RWPE1 (cell line): ENCODE measurements around the gene DDX6.
"Not testable (repeated sequence)": the region's sequence is repeated elsewhere in the genome, so short reads cannot be mapped to it uniquely, and the experiment has no call there.

ENCODE experiments used
- CTCF ChIA-PET: fragments of 350-600 bp; sonication (Branson Sonifier 250); formaldehyde crosslinking; extraction: SDS; loops from one replicate; lab custom pipeline; 2021; lab: Yijun Ruan, JAX
- POLR2A ChIA-PET: fragments of 400-600 bp; formaldehyde crosslinking; extraction: SDS; loops from one replicate; lab custom pipeline; 2020; ENCODE audit warnings: antibody characterized with exemption; ENCODE audit not compliant: low non-redundant PET; lab: Yijun Ruan, JAX
- DNase-seq: peaks from one replicate; pipeline ENCODE4 v3.0.0; 2012; ENCODE audit warnings: low spot score
- H3K27ac ChIP-seq: fragments of 450-650 bp; 2 replicates; pipeline ENCODE4 v1.5.1; 2017
- TF ChIP-seq, protein P1 (sequence below): fragments of 450-650 bp; conservative IDR thresholded peaks from 2 replicates; pipeline ENCODE4 v1.5.1; 2017; ENCODE audit warnings: low read depth, mild to moderate bottlenecking

The DDX6 gene

DNA sequence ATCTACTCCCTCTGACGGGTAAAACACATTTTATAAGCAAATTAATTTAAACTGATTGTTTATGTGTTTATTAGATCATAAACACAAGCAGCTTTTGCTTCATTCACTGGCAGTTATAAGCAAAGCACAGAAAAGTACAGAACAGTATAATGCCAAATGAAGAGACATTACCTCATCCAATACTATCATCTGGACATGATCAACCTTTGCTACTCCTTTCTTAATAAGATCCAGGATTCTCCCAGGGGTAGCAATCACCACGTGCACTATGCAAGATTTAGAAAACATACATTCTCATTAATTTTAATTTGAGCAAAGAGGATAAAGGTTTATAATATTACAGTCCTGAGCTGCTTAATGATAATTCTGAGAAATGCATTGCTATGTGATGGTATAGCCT is 27.9 kb downstream of the DDX6 start:
- no peak for DNase-seq
- ChIA-PET CTCF (interaction anchor here (0.6 to 0.7 kb wide), 2 partner anchors 9 to 163 kb away, joined by 3 to 4 read pairs; partner anchors contain the start of gene BCL9L), POLR2A (no interaction called here)
- no peak overlapping the region for H3K27ac ChIP-seq
- TF ChIP-seq, protein P1, sequence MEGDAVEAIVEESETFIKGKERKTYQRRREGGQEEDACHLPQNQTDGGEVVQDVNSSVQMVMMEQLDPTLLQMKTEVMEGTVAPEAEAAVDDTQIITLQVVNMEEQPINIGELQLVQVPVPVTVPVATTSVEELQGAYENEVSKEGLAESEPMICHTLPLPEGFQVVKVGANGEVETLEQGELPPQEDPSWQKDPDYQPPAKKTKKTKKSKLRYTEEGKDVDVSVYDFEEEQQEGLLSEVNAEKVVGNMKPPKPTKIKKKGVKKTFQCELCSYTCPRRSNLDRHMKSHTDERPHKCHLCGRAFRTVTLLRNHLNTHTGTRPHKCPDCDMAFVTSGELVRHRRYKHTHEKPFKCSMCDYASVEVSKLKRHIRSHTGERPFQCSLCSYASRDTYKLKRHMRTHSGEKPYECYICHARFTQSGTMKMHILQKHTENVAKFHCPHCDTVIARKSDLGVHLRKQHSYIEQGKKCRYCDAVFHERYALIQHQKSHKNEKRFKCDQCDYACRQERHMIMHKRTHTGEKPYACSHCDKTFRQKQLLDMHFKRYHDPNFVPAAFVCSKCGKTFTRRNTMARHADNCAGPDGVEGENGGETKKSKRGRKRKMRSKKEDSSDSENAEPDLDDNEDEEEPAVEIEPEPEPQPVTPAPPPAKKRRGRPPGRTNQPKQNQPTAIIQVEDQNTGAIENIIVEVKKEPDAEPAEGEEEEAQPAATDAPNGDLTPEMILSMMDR = no peak

DNA sequence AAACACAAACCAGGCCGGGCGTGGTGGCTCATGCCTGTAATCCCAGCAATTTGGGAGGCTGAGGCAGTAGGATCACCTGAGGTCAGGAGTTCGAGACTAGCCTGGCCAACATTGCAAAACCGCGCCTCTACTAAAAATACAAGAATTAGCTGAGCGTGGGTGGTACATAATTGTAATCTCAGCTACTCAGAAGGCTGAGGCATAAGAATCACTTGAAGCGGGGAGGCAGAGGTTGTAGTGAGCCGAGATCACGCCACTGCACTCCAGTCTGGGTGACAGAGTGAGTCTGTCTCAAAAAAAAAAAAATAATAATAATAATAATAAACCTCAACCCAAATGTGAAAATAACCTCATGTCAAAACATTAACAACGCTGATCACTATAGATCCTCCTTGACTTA is 29.0 kb downstream of the DDX6 start:
- DNase-seq, POLR2A ChIA-PET, H3K27ac ChIP-seq, CTCF ChIA-PET: not testable (repeated sequence)

DNA sequence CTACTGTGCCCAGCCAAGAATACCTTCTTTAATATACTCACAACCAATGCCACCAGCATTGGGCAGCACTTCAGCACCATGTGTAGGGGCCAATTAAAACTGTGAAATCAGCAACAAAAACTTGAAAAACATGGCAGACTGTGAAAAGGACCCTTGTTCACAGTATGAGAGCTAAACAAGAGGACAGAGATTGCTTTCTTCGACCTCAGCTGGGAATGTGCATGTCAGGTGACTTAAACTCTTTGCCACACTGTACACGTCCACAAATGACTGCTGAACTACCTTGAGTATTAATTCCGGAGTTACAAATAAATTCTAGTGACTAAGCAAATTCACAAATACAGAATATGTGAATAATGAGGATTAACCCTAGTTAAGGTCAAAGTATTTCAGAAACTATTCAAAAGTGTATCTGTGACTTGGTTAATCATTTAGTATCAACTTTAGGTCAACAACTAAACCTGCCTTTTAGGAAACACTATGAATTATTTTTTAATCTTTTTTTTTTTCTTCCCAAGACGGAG is 33.0 kb downstream of the DDX6 start:
- DNase-seq = no peak
- TF ChIP-seq, protein P1 = no peak
- CTCF ChIA-PET = interaction anchor here (0.7 to 1.1 kb wide), 3 partner anchors 67 to 201 kb away, joined by 3 to 4 read pairs (median 4); no protein-coding TSS in a partner anchor
- POLR2A ChIA-PET = no interaction called here
- H3K27ac ChIP-seq = no peak overlapping the region

DNA sequence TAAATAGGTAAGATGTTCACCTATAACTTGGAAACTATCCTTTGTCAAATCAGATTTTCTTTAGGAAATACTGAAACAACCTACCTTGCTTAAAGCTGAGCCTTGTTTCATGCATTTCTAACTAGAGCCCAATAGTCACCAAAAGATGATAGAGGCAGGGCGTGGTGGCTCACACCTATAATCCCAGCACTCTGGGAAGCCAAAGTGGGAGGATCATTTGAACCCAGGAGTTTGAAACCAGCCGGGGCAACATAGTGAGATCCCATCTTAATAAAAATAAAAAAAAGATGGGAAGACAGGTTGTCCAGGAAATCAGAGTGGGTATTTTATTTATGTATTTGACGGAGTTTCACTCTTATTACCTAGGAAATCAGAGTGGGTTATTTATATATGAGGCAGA is 38.3 kb downstream of the DDX6 start:
- no peak for DNase-seq
- POLR2A ChIA-PET = no interaction called here
- CTCF ChIA-PET = interaction anchor here (2.0 kb wide), 1 partner anchor 63 kb away, joined by 6 read pairs; no protein-coding TSS in a partner anchor
- TF ChIP-seq, protein P1 = no peak
- H3K27ac ChIP-seq = no peak overlapping the region

DNA sequence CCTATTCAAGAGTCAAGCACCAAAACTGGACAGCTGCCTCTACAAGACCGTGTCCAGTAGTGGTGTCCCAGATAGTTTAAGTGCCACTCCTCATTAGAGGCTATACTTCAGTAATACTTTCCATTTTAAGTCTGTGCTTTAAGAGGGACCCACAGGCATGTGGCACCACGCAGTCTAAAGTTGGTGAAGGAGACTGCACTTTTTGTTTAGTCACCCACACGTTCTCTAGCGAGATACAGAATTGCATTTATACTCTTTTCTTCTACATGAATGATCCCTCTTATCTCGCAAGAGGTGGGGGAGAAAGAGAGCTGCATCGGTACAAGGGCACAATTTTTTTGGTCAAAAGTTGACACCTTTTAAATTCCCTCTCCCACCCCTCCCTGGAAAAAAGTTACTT is 41.5 kb downstream of the DDX6 start:
- ChIA-PET CTCF (interaction anchor here (0.5 to 1.1 kb wide), 2 partner anchors 15 to 60 kb away, joined by 3 to 4 read pairs; no protein-coding TSS in a partner anchor), POLR2A (no interaction called here)
- DNase-seq = no peak
- H3K27ac ChIP-seq = no peak overlapping the region
- TF ChIP-seq, protein P1 = no peak

DNA sequence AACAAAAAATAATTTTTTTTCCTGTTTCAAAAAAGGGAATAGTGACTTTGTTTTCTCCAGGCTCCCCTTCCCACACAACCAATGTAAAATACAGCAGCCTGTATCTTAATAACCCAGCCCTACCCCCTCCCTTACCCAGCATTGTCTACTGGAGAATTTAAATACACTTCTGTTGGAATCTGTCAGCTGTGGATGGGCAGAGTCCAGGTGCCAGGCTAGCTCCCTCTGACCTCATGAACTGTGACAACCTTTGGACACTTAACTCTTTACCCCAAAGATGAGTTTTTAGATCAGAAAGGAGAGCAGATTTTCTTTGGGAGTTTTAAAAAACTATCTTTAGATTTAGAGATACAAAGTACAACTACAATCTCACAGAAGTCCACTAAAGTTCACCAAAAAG is 42.9 kb downstream of the DDX6 start:
- POLR2A ChIA-PET = no interaction called here
- CTCF ChIA-PET = interaction anchor here (1.2 kb wide), 1 partner anchor 58 kb away, joined by 4 read pairs; no protein-coding TSS in a partner anchor
- DNase-seq = no peak
- TF ChIP-seq, protein P1 = no peak
- H3K27ac ChIP-seq = no peak overlapping the region

DNA sequence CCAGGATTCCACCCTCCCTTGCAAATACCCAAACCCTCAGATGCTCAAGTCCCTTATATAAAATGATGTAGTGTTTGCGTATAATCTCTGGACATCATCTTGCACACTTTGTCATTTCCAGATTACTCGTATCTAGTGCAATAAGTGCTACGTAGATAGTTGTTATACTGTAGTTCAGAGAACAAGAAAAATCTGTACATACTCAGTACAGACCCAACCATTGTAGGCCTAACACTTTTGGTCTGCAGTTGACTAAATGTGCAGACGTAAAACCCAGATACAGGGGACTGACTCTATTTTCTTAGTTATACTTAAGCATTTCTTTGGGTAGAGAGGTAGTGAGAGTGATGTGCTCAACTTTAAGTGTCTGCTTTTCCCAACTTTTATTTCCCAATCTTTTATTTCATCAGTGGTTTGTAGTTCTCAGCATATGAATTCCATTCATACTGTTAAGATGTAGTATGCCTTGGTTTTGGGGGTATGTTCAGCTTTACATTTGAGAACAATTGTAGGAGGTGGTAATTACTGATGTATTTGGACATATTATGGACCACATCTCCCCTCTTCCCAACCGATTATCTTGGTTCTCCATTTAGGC is 43.9 kb downstream of the DDX6 start:
- ChIA-PET POLR2A (no interaction called here), CTCF (interaction anchor here (1.0 kb wide), 1 partner anchor 57 kb away, joined by 3 read pairs; no protein-coding TSS in a partner anchor)
- no peak for DNase-seq
- H3K27ac ChIP-seq = no peak overlapping the region
- TF ChIP-seq, protein P1 = no peak
